ENCODE results near the gene TMEM190. TPM values are rescaled to one million over a fixed set of nuclear protein-coding genes. Genes with fewer than 3 reads are reported as not detected.

TMEM190 gene
- total RNA-seq, 1 donor from 2014 or later = 2.5 TPM

DNA sequence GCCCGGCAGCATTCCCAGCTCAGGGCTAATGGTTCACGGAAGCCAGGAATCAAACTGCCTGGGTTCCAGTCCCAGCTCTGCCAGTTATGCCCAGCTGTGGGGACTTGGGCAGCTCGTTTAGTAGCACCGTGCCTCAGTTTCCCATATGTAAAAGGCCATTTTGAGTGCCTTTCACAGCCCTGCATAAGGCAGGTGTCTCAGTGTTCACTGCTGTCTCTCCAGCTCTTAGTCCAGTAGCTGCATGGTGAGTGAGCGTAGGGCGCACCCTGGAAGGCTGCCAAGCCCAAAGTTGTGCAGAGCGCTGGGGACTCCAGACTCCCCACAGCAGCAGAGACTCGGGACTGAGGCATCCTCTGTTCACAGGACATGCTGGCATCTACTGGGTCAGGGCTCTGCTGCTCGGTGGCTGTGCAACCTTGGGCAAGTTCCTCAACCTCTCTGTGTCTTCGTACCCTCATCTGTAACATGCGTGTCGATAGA lies 14.6 kb downstream of the TMEM190 start:
- Histone ChIP-seq H3K4me3 (ENCODE audit: insufficient read depth, low read depth, low read length) (no peak overlapping the region), H4K20me1 (ENCODE audit: insufficient read depth, low read length) (peaks cover 72% of the 10 kb centered on the region), H3K9ac (ENCODE audit: low read length) (no peak overlapping the region), H3K27me3 (ENCODE audit: insufficient read depth, low read length) (no peaks in the 10 kb centered on the region), H3K9me3 (ENCODE audit: insufficient read depth, low read depth, low read length) (no peaks in the 10 kb centered on the region), H3K4me1 (ENCODE audit: insufficient read depth, low read length) (peaks cover 39% of the 10 kb centered on the region), H3K27ac (ENCODE audit: low read depth, low read length) (no peak overlapping the region), H3K36me3 (ENCODE audit: insufficient read depth, low read length) (peaks cover 30% of the 10 kb centered on the region), H3K4me2 (ENCODE audit: low read length) (no peak overlapping the region), H2AFZ (ENCODE audit: low read depth, low read length) (no peak overlapping the region), H3K79me2 (ENCODE audit: insufficient read depth, low read length) (peaks cover 44% of the 10 kb centered on the region)
- no peak for FAIRE-seq
- DNase-seq (ENCODE audit: low read depth) = no peak
- Mint-ChIP-seq H3K36me3 (ENCODE audit: low read depth, unreplicated experiment) (peaks cover 24% of the 10 kb centered on the region), H3K9me3 (ENCODE audit: unreplicated experiment) (no peaks in the 10 kb centered on the region), H3K4me3 (ENCODE audit: unreplicated experiment) (peak overlapping the region; percentile 34), H3K27ac (ENCODE audit: unreplicated experiment) (no peak overlapping the region), H3K4me1 (ENCODE audit: low read depth, unreplicated experiment) (peaks cover 42% of the 10 kb centered on the region), H3K27me3 (ENCODE audit: low read depth, unreplicated experiment) (no peaks in the 10 kb centered on the region)
- TF ChIP-seq CTCF (IDR thresholded peaks at IDR 0.05; ENCODE audit: insufficient read depth, low read depth, low read length) (no peak), EZH2 (IDR thresholded peaks at IDR 0.05; ENCODE audit: insufficient read depth, low read length) (no peak)

GRCh38 chr19:55391702-55392615 lies 15.3 kb downstream of the TMEM190 start:
- Histone ChIP-seq H3K36me3 (ENCODE audit: insufficient read depth, low read length) (peaks cover 29% of the 10 kb centered on the region), H3K27me3 (ENCODE audit: insufficient read depth, low read length) (no peaks in the 10 kb centered on the region), H4K20me1 (ENCODE audit: insufficient read depth, low read length) (peaks cover 64% of the 10 kb centered on the region), H3K79me2 (ENCODE audit: insufficient read depth, low read length) (peaks cover 37% of the 10 kb centered on the region), H3K4me2 (ENCODE audit: low read length) (no peak overlapping the region), H3K27ac (ENCODE audit: low read depth, low read length) (no peak overlapping the region), H2AFZ (ENCODE audit: low read depth, low read length) (no peak overlapping the region), H3K9ac (ENCODE audit: low read length) (no peak overlapping the region), H3K4me1 (ENCODE audit: insufficient read depth, low read length) (peaks cover 37% of the 10 kb centered on the region), H3K4me3 (ENCODE audit: insufficient read depth, low read depth, low read length) (no peak overlapping the region), H3K9me3 (ENCODE audit: insufficient read depth, low read depth, low read length) (no peaks in the 10 kb centered on the region)
- DNase-seq (ENCODE audit: low read depth) (no peak), FAIRE-seq (no peak)
- H3K9me3 Mint-ChIP-seq (ENCODE audit: unreplicated experiment) = no peaks in the 10 kb centered on the region
- TF ChIP-seq EZH2 (IDR thresholded peaks at IDR 0.05; ENCODE audit: insufficient read depth, low read length) (no peak), CTCF (IDR thresholded peaks at IDR 0.05; ENCODE audit: insufficient read depth, low read depth, low read length) (no peak)
- H3K4me1 Mint-ChIP-seq (ENCODE audit: low read depth, unreplicated experiment) = peaks cover 42% of the 10 kb centered on the region
- no peaks in the 10 kb centered on the region for H3K27me3 Mint-ChIP-seq (ENCODE audit: low read depth, unreplicated experiment)
- peaks cover 22% of the 10 kb centered on the region for H3K36me3 Mint-ChIP-seq (ENCODE audit: low read depth, unreplicated experiment)
- no peak overlapping the region for H3K27ac Mint-ChIP-seq (ENCODE audit: unreplicated experiment)
- H3K4me3 Mint-ChIP-seq (ENCODE audit: unreplicated experiment) = peak overlapping the region; percentile 34

Measured in astrocyte (in vitro differentiated cells and primary cell).